ENCODE measurements around the gene KCNS3.
"Not testable (repeated sequence)": the region's sequence is repeated elsewhere in the genome, so short reads cannot be mapped to it uniquely, and the experiment has no call there.

KCNS3 gene

GRCh38 chr2:17950006-17950405 lies 71.5 kb downstream of the KCNS3 start:
- no peak for DNase-seq

GRCh38 chr2:17951563-17951962 lies 73.1 kb downstream of the KCNS3 start:
- no peak for DNase-seq

GRCh38 chr2:17958466-17959092 lies 80.1 kb downstream of the KCNS3 start:
- no peak for DNase-seq

GRCh38 chr2:17959356-17959755 lies 80.9 kb downstream of the KCNS3 start:
- no peak for DNase-seq

GRCh38 chr2:17959833-17960232 lies 81.4 kb downstream of the KCNS3 start:
- DNase-seq, result no peak

- DNase-seq, result no peak
Measured at GRCh38 chr2:17960925-17961324, 82.5 kb downstream of the KCNS3 start.

GRCh38 chr2:17961789-17962188 lies 83.3 kb downstream of the KCNS3 start:
- no peak for DNase-seq

- DNase-seq, result no peak
Measured at GRCh38 chr2:17962876-17963275, 84.4 kb downstream of the KCNS3 start.

- DNase-seq, result not testable (repeated sequence)
Measured at GRCh38 chr2:17963571-17963970, 85.1 kb downstream of the KCNS3 start.

- no peak for DNase-seq
Measured at GRCh38 chr2:17965196-17965595, 86.7 kb downstream of the KCNS3 start.

- DNase-seq, result no peak
Measured at GRCh38 chr2:17966798-17967197, 88.3 kb downstream of the KCNS3 start.

- DNase-seq, result no peak
Measured at GRCh38 chr2:17969661-17970060, 91.2 kb downstream of the KCNS3 start.

- no peak for DNase-seq
Measured at GRCh38 chr2:17971531-17972125, 93.2 kb downstream of the KCNS3 start.

GRCh38 chr2:17972991-17973390 lies 94.5 kb downstream of the KCNS3 start:
- DNase-seq, result no peak

GRCh38 chr2:17975401-17975800 lies 96.9 kb downstream of the KCNS3 start:
- no peak for DNase-seq

GRCh38 chr2:17976871-17977746 lies 98.6 kb downstream of the KCNS3 start:
- no peak for DNase-seq

GRCh38 chr2:17979707-17980106 lies 101.2 kb downstream of the KCNS3 start:
- DNase-seq, result no peak

GRCh38 chr2:17981936-17982335 lies 103.5 kb downstream of the KCNS3 start:
- no peak for DNase-seq
